GM19240 (cell line): ENCODE measurements around the gene MMP23B.
A peak's percentile ranks its signal among the peaks of the same experiment; 100 is the strongest.
"Not testable (repeated sequence)": the region's sequence is repeated elsewhere in the genome, so short reads cannot be mapped to it uniquely, and the experiment has no call there.

Experiments
- DNase-seq: peaks from one replicate; pipeline ENCODE4 v3.0.0; 2011; ENCODE audit warnings: low spot score; ENCODE audit not compliant: insufficient read length

The MMP23B gene

DNA sequence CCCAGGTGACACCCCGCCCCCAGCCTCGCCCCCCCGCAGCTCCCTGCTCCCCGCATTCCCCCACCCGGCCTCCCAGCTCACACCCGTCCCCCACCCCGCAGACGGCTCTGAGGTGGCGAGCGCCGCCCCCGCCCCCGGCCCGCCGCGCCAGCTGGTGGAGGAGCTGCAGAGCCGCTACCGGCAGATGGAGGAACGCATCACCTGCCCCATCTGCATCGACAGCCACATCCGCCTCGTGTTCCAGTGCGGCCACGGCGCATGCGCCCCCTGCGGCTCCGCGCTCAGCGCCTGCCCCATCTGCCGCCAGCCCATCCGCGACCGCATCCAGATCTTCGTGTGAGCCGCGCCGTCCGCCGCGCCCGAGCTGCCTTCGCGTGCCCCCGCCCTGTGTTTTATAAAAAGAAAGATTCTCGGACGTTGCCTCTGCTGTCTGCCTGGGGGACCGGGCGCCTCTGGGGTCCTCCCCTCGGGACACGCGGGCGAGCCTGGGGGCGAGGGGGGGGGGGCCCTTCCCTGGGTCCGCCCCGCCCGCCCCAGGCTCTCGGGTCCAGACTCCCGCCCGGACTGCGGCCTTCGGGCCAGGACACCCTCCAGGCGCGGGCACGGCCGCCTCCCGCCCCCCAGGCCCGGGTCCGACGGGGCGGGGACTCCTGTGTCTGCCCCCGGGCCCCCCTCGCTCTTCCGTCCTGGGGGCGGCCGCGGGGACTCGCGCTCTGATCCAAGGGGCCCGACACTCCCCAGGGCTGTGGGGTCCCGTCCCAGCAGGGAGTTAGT, 1.6 kb upstream of the MMP23B start:
- peak; percentile 100 for DNase-seq

DNA sequence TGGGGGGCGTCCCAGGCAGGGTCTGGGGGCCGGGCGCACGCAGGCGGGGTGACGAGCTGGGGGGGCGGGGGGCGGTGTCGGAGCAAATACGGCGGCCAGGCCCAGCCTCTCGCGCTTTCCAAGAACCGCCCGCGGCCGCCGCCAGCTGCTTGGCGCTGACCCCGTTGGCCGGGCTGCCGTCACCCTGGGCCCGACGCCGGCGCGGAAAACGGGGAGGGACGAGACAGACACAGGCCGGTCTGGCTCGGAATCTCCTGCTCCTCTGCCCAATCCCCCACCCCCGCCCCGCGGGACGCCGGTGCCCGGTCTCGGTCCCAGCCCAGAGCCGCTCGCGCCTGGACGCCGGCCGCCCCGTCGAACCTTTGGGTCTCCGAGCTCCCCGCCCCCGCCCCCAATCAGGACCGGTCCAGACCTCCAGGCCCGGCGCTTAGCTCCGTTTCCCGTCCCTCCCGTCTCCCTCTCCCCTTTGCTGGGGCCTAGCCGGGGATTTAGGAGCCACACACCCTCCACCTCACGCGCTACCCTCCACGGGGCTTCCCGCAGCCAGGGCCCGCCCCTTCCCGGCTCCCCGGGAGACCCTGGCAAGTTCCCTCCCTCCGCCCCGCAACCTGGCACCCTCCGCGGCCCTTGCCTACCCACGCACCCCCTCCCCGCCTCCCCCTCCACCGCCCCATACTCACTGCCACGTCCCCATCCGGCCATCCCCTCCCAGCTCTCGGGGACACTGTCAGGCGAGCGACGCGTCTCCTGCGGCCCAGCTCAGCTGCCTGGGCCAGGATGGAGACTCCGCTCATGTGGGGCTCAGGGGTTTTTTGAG, 800 bp upstream of the MMP23B start:
- no peak for DNase-seq

- not testable (repeated sequence) for DNase-seq
Observed at GRCh38 chr1:1633409-1633808, 1.4 kb downstream of the MMP23B start.

GRCh38 chr1:1634613-1635012, 2.6 kb downstream of the MMP23B start:
- not testable (repeated sequence) for DNase-seq

DNA sequence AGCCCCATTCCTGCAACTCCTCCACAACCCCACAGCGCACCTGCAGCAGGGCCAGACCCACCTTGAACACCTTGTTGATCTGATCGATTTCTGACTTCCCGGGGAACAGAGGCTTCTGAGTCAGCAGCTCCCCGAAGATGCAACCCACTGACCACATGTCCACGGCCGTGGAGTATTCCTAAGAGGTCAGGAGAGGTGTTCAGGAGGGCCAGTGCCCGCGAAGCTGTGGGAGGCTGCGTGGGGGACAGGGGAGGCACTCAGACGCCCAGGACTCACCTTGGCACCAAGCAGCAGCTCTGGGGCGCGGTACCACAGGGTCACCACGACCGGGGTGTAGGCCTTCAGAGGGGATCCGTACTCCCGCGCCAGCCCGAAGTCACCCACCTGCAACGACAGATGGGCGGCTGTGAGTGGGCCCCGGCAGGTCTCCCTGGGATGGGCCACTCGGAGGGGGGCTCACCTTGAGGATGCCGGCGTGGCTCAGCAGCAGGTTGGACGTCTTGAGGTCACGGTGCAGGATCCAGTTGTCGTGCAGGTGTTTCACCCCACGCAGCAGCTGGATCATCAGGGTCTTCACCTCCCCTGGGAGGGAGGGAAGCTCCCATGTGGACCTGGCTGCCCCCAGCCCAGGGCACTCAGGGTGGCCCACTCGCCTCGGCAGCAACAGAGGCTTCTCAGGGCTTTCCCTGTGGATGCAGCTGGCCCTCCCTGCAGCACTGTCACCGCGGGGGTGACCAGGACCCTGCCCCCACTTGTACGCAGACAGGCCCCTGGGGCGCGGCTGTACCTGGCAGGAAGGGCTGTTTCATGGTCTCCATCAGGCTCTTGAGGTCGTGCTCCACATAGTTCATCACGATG, 4.9 kb downstream of the MMP23B start:
- not testable (repeated sequence) for DNase-seq

- not testable (repeated sequence) for DNase-seq
Observed at GRCh38 chr1:1637479-1637875, 5.5 kb downstream of the MMP23B start.

- not testable (repeated sequence) for DNase-seq
Observed at GRCh38 chr1:1638528-1638927, 6.6 kb downstream of the MMP23B start.

GRCh38 chr1:1639368-1639767, 7.4 kb downstream of the MMP23B start:
- not testable (repeated sequence) for DNase-seq

GRCh38 chr1:1640081-1640480, 8.1 kb downstream of the MMP23B start:
- not testable (repeated sequence) for DNase-seq

DNA sequence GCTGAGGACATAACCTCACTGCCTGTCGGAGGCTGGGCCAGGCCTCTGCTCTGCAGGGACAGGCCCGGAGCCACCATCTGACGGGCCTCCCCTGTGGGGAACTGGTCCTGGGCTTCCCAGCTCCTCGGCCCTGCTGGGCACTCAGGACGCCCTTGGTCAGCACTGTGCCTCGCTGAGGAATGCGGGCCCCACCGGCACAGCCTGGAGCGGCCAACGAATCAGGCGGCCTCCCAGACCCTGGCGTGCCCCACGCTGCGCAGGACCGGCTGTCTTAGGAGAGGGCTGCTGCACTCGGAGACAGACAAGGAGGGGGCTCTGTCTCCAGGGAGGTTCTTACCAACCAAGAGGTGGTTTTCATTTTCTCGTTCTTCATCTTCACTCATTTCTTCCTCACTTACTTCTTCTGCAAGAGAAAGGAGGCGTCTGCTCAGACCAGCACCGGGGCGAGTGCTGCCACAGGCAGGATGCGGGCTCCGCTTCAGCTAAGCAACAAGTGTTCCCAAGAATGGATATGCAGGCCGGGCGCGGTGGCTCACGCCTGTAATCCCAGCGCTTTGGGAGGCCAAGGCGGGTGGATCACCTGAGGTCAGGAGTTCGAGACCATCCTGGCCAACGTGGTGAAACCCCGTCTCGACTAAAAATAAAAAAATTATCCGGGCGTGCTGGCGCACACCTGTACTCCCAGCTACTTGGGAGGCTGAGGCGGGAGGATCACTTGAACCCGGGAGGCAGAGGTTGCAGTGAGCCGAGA, 8.9 kb downstream of the MMP23B start:
- DNase-seq, result not testable (repeated sequence)

DNA sequence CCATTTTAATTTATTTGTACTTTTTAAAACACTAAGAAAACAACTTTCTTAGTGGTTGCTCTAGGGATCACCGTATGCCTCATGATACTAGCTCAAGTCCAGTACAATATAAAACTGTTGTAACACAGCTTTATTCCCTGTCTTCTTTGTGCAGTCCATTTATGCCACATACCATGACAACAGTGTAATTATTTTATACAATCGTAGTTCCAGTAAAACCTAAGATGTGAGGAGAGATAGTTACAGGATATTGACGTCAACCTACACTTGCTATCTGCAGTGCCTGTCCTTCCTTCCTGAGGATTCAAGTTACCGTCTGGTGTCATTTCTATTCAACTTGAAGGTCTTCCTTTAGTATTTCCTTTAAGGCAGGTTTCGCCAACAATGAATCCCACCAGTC, 14.4 kb downstream of the MMP23B start:
- not testable (repeated sequence) for DNase-seq

DNA sequence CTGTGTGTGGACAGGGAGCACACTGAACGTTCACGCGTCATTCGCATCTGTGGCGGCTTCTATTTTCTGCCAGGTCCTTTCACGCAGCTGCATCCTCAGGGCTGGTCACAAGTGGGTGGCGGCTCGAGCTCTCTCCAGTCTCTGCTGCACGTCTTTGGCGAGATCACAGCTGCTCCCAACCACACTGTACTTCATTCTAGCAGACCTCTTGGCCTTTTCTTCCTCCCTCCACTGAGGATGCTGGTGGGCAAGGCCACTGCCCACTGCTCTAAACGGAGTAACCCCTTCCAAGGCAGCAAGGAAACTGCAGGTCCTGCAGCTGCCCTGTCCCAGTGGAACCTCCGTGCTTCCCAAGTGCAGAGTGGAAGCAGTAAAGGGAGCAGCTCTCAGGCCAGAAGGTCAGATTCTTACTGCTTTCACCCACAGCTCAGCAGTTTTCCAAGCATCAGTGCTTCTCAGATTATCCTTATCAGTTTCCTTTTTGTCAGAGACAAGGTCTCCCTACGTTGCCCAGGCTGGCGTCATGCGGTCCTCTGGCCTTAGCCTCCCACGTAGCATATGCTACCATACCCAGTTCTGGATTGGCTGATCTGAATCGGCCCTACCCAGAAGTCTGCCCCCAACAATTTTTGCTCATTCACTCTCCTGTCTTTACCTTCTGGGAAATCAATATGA, 15.7 kb downstream of the MMP23B start:
- DNase-seq, result not testable (repeated sequence)

DNA sequence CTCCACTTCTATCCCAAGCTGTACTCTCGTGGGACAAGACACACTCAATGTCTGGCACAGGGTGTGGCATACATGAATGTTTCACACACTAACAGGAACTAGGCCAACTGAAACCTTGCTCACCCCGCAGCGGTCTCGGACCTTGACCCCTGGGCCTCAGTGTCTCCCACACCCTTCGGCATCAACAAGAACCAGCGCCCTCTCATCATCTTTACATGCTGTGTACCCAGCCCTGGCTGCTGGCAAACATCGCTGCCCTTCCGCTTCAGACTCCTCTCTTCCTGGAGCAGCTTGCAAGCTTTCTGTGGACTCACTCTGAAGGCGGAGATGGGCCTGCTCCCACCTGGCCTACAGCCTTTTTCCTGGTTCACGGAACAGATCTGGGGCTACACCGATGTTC, 16.3 kb downstream of the MMP23B start:
- DNase-seq, result not testable (repeated sequence)

DNA sequence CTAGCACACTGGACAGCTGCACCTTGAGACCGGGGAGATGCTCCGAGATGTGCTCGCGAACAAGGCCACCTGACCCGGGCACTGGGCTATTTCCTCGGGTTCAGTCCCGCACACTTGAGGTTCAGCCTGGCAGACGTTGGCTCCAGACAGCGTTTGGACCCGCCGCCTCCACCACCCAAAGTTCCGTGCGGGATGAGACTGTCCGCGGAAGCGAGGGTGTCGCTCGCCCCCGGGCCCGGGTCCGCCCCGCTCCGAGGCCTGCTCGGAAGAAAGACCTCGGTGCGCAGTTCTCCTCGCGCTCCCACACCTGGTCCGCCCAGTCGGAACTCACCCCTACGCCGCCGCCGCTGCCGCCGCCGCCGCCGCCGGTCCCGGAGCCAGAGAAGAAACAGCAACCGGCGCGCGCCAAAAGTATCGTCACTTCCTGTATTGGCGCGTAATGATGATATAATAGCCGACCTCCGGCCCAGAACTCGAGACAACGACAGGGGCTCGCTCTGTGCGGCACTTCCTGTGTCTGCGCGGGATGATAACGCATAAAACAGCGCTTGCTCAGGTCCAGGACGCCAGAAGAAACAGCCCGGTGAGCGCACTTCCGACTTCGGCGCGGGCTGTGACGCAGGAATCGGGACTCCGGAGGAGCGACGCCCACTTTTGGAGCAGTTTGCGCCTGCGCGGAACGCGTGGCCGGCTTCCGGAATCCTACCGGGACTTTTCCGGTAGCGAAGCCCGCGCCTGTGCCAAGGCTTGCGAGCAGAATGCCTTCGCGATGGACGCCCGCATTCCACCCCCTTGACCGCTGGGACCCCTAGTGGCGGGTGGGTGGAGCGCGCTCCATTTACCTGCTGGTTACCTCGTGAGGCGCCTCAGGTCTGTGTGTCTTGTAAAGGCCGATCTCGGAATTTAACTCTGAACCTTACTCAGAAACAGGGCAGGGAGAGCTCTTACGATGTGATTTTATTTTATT, 26.9 kb downstream of the MMP23B start, which contains the start of gene CDK11B:
TSS of gene CDK11B (minus strand) at position 422 of the 967 bp plus-strand sequence. CDS start 1,519 bp downstream, outside the sequence.
- DNase-seq, result peak; percentile 89

- not testable (repeated sequence) for DNase-seq
Observed at GRCh38 chr1:1662392-1662791, 30.4 kb downstream of the MMP23B start.

- DNase-seq, result not testable (repeated sequence)
Observed at GRCh38 chr1:1662830-1663560, 31.0 kb downstream of the MMP23B start.

DNA sequence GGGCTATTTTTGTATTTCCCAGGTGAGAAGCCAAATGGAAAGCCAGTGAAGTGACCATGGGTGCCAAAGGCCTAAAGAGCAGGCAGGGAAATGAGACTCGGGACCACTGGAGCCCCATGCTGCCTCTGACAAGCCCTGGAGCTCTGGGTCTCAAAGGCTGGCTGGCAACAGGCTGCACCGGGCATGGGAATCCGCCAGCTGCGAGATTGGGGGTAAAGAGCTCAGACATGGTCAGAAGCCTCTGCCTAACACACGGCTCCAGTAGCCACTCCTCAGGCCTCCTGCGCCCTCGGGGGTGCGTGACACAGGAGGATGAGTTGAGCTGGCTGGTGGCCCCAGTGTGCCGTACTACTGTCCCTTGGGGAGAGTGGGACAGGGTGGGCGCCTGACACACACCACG, 32.3 kb downstream of the MMP23B start:
- DNase-seq, result not testable (repeated sequence)
